Measurements from ENCODE around the gene TUBGCP5.

Gene TUBGCP5

DNA sequence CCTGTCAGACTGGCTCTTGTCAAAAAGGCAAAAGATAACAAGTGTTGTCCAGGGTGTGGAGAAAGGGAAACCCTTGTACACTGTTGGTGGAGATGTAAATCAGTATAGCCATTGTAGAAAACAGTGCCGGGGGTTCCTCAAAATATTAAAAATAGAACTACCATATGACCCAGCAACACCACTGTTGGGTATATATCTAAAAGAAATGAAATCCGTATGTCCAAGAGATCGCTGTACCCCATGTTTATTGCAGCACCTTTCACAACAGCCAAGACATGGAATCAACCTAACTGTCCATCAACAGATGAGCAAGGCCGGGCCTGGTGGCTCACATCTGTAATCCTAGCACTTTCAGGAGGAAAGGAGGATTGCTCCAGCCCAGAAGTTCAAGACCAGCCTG is 65.4 kb downstream of the TUBGCP5 start:
- DNase-seq: no peak

DNA sequence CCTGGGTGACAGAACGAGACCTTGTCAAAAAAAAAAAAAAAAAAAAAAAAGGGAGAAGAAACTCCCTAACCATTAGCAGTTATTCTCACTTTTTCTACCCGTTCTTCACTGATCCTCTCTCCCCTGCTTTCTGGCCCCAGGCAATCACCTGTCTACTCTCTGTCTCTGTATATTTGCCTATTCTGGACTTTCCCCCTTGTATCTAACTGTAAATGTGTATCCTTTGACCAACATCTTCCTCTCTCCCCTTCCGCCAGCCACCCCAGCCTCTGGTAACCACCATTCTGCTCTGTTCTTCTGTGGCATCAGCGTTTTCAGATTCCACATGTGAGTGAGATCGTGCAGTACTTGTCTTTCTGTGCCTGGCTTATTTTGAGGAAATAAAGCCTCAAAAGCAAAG is 66.1 kb downstream of the TUBGCP5 start:
- no peak for DNase-seq

- no peak for DNase-seq
Measured at GRCh38 chr15:22969489-22969888, 69.9 kb downstream of the TUBGCP5 start.

GRCh38 chr15:22968366-22968765 is 71.0 kb downstream of the TUBGCP5 start:
- DNase-seq: no peak

DNA sequence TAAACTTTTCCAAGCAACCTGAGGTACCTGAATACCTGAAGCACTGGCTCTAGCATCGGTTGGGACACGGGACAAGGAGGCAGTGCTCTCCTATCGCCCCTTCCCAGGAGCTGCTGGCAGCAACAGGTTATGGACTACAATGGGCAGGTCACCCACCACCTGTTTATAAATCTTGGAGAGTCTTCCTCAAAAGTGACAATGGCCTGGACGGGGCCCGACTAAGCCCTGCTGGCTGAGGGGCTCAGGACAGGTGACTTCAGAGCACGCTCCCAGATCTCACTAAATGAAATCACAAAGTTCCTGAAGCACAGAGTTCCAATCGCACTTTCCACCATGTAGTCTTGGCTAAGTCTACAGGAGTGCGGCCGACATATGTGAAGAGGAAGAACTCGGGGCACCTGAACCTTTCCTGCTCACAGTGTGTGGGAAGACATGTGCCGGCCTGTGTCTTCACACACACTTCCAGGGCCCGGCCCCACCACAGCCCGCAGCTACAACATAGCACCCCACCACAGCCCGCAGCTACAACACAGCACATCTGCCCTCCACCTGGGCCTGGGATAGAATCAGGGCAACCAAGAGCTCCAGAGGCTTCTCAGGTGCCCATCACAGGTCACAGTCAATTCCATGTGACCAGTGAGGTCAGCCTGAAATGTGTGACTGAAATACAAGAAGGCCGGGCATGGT is 72.1 kb downstream of the TUBGCP5 start:
- no peak for DNase-seq

- DNase-seq: no peak
Measured at GRCh38 chr15:22966321-22967083, 72.9 kb downstream of the TUBGCP5 start.

DNA sequence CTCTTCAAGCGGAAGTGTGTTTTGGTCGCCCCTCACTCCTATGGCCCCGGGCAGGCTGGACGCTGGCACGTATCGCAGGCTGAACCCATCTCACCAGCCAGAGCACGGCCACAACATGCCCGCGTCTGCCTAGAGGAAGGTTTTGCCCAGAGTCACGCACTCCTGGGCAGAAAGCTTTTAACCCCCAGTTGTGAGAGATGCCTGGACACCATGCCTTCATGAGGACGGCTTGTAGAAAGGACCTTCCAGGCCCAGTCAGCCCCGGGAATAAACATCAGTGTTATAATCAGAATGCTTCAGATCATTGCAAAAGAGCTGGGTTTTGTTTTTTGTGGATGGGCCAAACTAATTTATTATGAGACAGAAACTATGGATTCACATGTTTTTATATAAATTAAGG is 75.7 kb downstream of the TUBGCP5 start:
- DNase-seq: no peak

DNA sequence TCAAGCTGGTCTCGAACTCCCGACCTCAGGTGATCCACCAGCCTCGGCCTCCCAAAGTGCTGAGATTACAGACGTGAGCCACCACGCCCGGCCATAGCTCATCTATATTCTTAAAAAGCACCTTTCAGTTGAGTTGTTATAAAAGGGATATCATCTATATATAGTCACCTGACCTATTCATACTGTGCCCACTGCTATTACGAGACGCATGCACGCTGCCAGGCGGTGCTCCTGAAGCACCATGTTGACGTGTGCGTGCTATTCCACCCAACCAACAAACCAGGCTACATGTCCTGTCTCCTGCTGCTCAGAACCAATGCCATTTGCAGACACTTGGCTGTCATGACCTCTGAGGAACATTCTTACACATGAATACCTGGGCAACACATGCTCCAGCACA is 76.8 kb downstream of the TUBGCP5 start:
- DNase-seq: no peak

GRCh38 chr15:22961762-22962161 is 77.6 kb downstream of the TUBGCP5 start:
- no peak for DNase-seq

- DNase-seq: no peak
Measured at GRCh38 chr15:22960556-22960955, 78.8 kb downstream of the TUBGCP5 start.

DNA sequence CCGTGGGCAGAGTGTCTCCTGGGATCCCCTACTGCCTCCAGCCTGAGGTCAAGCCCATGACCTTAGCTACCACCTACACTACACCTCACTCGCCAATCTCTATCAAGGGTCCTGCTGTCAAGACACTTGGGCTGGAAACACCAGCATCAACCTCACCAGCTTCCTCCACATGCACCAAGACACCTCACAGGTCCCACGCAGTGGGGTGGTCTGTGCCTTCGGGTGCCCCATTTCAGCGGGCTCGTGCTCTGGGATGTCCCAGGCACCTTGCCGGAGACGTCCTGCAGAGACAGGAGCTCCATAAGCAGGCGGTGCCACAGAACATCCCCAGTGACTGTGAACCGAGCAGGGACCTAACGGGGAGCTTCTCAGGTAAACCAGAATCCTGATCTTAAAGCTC is 79.2 kb downstream of the TUBGCP5 start:
- DNase-seq: no peak

- DNase-seq: no peak
Measured at GRCh38 chr15:22959321-22960101, 79.9 kb downstream of the TUBGCP5 start.

- no peak for DNase-seq
Measured at GRCh38 chr15:22958487-22959280, 80.7 kb downstream of the TUBGCP5 start.

- DNase-seq: no peak
Measured at GRCh38 chr15:22956978-22957260, 82.5 kb downstream of the TUBGCP5 start.

DNA sequence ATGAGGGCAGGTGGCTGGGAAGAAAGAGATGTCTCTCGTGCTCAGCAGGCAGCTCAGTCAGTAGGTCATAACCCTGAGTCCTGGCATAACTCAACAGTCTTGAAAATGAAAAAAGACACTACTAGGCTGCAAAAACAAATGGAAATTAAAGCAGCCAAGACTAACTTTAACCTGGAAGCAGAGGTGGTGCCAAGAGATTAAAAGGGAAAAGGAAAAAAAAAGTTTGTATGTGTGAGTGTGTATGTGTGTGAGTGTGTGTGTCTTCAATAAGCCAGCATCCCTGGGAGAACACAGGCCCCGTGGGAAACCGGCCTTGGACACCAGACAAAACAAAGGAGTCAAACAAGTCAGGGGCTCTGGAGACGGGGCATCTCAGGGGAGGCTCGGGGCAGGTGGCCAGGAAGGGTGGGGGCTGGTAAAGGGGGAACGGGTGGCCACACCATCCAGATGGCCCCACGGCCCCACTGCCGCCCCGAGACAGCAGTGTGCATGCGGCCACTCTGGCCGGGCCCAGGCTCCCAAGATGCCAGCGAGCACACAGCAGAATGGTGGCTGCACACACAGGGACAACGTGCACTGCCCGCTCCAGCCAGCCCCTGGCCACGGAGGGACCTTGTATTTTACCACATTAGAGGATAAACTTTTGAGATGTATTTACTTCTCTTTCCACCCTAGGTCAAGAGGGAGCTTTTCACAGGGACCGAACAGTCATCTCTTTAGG is 83.0 kb downstream of the TUBGCP5 start:
- DNase-seq: no peak

GRCh38 chr15:22955544-22956119 is 83.7 kb downstream of the TUBGCP5 start:
- DNase-seq: no peak

DNA sequence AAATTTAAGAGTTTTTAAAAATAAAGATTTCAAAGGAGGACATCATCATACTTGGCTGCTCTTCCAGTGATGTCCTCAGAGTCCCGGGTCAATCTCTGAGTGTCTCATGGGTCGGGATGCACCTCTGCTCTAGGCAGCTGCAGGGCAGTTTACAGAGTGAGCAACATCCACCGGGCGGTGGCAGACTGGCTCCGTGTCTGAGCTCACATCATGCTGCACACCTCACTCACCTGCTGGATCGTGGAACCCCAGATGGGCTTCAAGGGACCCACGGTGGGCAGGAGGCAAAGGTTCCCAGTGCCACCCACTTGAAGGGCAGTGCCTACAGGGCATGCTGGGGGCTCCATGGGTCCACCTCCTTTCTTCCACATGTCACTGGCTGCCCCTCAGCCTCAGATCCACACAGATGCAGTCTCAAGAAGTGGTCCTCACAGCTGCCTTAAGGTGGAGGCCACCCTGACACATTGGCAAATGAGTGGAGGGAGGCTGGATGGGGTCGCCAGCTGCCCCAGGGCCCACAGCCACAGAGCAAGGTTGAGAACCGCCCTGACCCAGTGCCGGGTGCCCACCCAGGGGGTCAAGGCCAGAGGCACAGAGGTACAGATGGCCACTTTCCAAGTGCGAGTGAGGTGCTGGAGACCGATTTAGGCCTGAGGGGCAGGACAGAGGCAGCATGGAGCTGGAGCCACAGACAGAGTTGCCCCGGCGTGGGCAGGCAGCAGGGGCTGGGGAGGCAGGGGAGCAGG is 84.4 kb downstream of the TUBGCP5 start:
- no peak for DNase-seq

DNA sequence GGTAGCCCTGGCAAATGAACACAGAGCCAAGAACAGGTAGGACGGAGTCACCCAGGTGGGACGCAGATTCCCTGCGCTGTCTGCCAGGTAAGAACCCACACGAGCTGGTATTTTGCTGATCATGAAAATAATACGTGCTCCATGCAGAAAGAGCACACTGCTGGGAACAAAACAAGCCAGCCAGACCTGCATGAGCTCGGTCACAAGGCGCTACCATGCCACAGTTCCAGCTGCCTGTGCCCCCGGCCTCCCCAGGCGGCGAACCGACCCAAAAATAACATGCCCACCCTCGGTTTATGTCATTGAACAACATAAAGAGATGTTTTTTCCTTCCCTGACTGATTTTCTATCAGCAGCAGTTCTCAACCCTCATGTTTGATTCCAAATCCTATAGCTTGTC is 85.0 kb downstream of the TUBGCP5 start:
- DNase-seq: no peak

GRCh38 chr15:22952796-22953579 is 86.4 kb downstream of the TUBGCP5 start:
- no peak for DNase-seq
